ENCODE data around the gene SOX15. TPM values are rescaled to one million over a fixed set of nuclear protein-coding genes. Genes with fewer than 3 reads are reported as not detected.

Gene SOX15
- total RNA-seq, 1 experiment from 2014 or later: 0.33 TPM

DNA sequence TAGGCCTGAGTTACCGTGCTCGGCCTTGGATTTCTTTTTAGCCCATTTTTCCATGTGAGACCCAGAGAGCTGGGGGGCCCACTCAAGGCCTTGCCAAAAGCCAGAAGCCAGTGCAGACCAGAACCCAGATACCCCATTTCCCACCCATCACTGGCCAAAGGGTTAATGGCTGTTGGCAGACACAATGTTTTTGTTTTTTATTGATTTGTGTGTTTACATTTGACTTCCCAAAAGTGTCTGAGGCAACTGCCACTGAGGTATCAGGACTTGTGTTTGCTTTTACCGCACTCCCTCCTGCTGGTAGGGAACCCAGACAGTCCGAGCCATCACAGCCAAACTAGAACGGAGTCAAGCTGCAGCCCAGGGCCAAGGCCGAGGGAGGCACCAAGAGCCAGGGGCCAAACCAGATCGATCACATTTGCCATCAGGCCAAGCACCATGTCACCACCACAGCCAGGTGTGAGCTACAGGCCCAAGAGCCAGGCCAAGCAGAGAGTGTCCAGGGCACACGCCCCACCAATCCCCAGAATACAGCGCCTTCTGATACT is 48.7 kb downstream of the SOX15 start:
- in situ Hi-C loops (cut with HindIII; ENCODE audit: low pct_unique_long_range_greater_than_20kb, low sequenced_read_pairs): no loop called here
- no peak for ATAC-seq
- TF ChIP-seq, protein P1, sequence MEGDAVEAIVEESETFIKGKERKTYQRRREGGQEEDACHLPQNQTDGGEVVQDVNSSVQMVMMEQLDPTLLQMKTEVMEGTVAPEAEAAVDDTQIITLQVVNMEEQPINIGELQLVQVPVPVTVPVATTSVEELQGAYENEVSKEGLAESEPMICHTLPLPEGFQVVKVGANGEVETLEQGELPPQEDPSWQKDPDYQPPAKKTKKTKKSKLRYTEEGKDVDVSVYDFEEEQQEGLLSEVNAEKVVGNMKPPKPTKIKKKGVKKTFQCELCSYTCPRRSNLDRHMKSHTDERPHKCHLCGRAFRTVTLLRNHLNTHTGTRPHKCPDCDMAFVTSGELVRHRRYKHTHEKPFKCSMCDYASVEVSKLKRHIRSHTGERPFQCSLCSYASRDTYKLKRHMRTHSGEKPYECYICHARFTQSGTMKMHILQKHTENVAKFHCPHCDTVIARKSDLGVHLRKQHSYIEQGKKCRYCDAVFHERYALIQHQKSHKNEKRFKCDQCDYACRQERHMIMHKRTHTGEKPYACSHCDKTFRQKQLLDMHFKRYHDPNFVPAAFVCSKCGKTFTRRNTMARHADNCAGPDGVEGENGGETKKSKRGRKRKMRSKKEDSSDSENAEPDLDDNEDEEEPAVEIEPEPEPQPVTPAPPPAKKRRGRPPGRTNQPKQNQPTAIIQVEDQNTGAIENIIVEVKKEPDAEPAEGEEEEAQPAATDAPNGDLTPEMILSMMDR (IDR thresholded peaks at IDR 0.05): no peak
- TF ChIP-seq TCF7L2 (IDR thresholded peaks at IDR 0.05; ENCODE audit: low read depth, low read length) (no peak), POLR2AphosphoS5 (IDR thresholded peaks at IDR 0.05; ENCODE audit: low read depth, low read length) (no peak), SIN3A (IDR thresholded peaks at IDR 0.05; ENCODE audit: borderline replicate concordance, insufficient read depth, low read depth, low read length) (no peak)
- TF ChIP-seq, protein P2, sequence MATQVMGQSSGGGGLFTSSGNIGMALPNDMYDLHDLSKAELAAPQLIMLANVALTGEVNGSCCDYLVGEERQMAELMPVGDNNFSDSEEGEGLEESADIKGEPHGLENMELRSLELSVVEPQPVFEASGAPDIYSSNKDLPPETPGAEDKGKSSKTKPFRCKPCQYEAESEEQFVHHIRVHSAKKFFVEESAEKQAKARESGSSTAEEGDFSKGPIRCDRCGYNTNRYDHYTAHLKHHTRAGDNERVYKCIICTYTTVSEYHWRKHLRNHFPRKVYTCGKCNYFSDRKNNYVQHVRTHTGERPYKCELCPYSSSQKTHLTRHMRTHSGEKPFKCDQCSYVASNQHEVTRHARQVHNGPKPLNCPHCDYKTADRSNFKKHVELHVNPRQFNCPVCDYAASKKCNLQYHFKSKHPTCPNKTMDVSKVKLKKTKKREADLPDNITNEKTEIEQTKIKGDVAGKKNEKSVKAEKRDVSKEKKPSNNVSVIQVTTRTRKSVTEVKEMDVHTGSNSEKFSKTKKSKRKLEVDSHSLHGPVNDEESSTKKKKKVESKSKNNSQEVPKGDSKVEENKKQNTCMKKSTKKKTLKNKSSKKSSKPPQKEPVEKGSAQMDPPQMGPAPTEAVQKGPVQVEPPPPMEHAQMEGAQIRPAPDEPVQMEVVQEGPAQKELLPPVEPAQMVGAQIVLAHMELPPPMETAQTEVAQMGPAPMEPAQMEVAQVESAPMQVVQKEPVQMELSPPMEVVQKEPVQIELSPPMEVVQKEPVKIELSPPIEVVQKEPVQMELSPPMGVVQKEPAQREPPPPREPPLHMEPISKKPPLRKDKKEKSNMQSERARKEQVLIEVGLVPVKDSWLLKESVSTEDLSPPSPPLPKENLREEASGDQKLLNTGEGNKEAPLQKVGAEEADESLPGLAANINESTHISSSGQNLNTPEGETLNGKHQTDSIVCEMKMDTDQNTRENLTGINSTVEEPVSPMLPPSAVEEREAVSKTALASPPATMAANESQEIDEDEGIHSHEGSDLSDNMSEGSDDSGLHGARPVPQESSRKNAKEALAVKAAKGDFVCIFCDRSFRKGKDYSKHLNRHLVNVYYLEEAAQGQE (IDR thresholded peaks at IDR 0.05; ENCODE audit: insufficient read depth in 1 of 2, low read depth in 2 of 2, low read length in 1 of 2): no peak

DNA sequence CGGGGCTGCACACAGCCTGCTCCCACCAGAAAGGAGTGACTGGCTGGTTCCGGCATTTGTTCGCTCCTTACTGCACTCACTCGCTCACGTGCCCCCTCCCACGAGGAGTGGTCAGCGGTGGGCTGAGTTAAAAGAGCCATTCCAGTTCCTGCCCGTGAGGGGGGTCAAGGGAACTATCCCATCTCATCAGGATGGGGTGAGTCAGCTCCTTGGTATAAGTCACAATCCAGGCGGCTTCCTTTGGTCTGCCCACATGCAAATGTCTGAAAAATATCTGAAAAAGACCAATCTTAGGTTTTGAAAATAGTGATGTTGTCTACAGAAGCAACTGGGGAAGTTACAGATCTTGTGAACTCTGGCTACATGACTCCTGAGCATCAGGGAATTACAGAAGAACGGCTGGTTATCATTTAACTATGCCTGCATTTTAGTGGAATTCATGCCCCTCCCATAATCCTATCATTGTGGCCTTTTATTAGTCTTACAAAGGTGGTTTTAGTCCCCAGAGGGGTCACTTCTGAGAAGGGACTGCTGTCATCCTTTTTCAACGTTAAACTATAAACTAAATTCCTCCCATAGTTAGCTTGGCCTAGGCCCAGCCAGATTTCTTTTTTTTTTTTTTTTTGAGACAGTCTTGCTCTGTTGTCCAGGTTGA is 50.9 kb downstream of the SOX15 start:
- H3K27me3 ChIP-seq (ENCODE audit: control insufficient read depth, insufficient read depth, low read length): no peaks in the 10 kb centered on the region
- H3K27ac ChIP-seq (ENCODE audit: low read length): no peak overlapping the region
- BruUV-seq (replicated peaks): no TSS peak

More for the DNA sequence above, 48.7 kb downstream of the SOX15 start:
- Histone ChIP-seq H3K36me3 (ENCODE audit: control insufficient read depth, insufficient read depth, low read length) (no peaks in the 10 kb centered on the region), H3K27me3 (ENCODE audit: control insufficient read depth, insufficient read depth, low read length) (no peaks in the 10 kb centered on the region), H3K9me3 (ENCODE audit: control insufficient read depth, insufficient read depth, low read depth, low read length) (no peaks in the 10 kb centered on the region), H3K4me3 (ENCODE audit: low read depth in 2 of 2, low read length in 2 of 2) (no peak overlapping the region), H3K4me1 (ENCODE audit: control insufficient read depth, insufficient read depth, low read length) (no peaks in the 10 kb centered on the region), H3K27ac (ENCODE audit: low read length) (no peak overlapping the region)
- no peak for DNase-seq (ENCODE audit: low read depth, low spot score)
- ChIA-PET POLR2A (no interaction called here), CTCF (no interaction called here)
- intact Hi-C loops (cut with micrococcal nuclease; ENCODE audit: unreplicated experiment): no loop called here
- no TSS peak for BruUV-seq (replicated peaks)

More for the DNA sequence above, 50.9 kb downstream of the SOX15 start:
- Histone ChIP-seq H3K4me1 (ENCODE audit: control insufficient read depth, insufficient read depth, low read length) (no peaks in the 10 kb centered on the region), H3K9me3 (ENCODE audit: control insufficient read depth, insufficient read depth, low read depth, low read length) (no peaks in the 10 kb centered on the region), H3K36me3 (ENCODE audit: control insufficient read depth, insufficient read depth, low read length) (no peaks in the 10 kb centered on the region), H3K4me3 (ENCODE audit: low read depth in 2 of 2, low read length in 2 of 2) (no peak overlapping the region)
- in situ Hi-C loops (cut with HindIII; ENCODE audit: low pct_unique_long_range_greater_than_20kb, low sequenced_read_pairs): no loop called here
- no peak for ATAC-seq
- intact Hi-C loops (cut with micrococcal nuclease; ENCODE audit: unreplicated experiment): no loop called here
- no peak for DNase-seq (ENCODE audit: low read depth, low spot score)
- POLR2A ChIA-PET: interaction anchor here (0.6 kb wide), 1 partner anchor 12 kb away, joined by 4 read pairs; no protein-coding TSS in a partner anchor
- TF ChIP-seq SIN3A (IDR thresholded peaks at IDR 0.05; ENCODE audit: borderline replicate concordance, insufficient read depth, low read depth, low read length) (no peak), TCF7L2 (IDR thresholded peaks at IDR 0.05; ENCODE audit: low read depth, low read length) (no peak), POLR2AphosphoS5 (IDR thresholded peaks at IDR 0.05; ENCODE audit: low read depth, low read length) (no peak)
- TF ChIP-seq, protein P2 (IDR thresholded peaks at IDR 0.05; ENCODE audit: insufficient read depth in 1 of 2, low read depth in 2 of 2, low read length in 1 of 2): no peak
- TF ChIP-seq, protein P1 (IDR thresholded peaks at IDR 0.05): no peak
- CTCF ChIA-PET: no interaction called here
